ENCODE measurements around the gene CX3CR1.

DNA sequence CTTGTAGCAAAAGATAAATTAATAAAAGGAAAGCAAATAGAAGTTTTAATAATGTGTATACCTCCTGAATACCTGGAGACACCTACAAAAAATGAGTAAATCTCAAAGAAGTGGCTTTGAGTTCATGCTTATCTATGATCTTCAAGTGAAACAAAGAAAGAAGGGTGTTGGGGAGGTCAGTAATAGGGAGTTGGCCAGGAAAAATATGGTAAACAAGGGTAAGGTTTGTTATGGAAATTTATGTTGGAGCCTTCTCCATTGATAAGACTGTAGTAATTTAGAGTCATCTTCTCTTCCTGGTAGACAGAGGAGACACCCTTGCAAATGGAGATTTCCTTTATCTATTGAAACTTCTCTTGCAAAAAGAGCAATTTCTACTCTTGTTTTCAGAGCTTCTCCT lies 43.1 kb upstream of the CX3CR1 start:
- TF ChIP-seq, protein P1, sequence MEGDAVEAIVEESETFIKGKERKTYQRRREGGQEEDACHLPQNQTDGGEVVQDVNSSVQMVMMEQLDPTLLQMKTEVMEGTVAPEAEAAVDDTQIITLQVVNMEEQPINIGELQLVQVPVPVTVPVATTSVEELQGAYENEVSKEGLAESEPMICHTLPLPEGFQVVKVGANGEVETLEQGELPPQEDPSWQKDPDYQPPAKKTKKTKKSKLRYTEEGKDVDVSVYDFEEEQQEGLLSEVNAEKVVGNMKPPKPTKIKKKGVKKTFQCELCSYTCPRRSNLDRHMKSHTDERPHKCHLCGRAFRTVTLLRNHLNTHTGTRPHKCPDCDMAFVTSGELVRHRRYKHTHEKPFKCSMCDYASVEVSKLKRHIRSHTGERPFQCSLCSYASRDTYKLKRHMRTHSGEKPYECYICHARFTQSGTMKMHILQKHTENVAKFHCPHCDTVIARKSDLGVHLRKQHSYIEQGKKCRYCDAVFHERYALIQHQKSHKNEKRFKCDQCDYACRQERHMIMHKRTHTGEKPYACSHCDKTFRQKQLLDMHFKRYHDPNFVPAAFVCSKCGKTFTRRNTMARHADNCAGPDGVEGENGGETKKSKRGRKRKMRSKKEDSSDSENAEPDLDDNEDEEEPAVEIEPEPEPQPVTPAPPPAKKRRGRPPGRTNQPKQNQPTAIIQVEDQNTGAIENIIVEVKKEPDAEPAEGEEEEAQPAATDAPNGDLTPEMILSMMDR (IDR thresholded peaks at IDR 0.05; ENCODE audit: low read length) = no peak
- TF ChIP-seq EZH2 (IDR thresholded peaks at IDR 0.05; ENCODE audit: borderline replicate concordance, low read length) = no peak
